Medulla oblongata (tissue), 1 donor: ENCODE results near the gene STX16.

Experiments
- DNase-seq: peaks from one replicate; pipeline ENCODE4 v3.0.0-alpha.2; 2015; ENCODE audit errors: extremely low spot score

Gene STX16

DNA sequence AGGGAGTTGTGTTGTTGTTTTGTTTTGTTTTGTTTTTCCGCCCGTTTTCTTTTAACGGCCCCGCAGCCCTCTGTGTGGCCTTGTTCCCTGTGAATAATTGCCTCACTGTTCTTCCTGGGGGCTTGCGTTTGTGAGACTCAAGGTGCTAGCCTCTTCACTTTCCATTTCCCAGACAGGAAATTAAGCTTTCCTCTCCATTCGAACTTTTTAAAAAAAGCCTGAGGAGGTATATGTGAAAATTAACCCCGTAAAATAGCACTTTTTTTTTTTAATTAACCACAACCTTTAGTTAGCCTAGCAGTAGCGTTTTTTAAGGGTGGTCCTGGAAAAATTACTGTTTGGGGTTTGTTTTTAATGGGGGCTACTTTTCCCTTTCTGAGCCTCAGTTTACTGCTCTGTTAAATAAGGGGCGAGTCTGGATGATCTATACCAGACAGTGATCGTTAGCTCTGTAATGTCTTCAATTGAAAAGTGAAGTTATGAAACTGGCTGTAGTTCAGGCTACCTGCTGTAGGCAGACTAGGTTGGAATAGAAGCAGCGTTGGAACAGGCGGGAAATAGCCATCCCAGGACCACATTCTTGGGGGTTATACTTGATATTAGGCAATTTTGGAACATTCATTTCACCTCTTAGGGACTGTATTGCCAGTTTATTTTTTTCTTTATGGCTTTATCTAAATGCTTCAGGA lies 1.7 kb downstream of the STX16 start:
- no peak for DNase-seq

DNA sequence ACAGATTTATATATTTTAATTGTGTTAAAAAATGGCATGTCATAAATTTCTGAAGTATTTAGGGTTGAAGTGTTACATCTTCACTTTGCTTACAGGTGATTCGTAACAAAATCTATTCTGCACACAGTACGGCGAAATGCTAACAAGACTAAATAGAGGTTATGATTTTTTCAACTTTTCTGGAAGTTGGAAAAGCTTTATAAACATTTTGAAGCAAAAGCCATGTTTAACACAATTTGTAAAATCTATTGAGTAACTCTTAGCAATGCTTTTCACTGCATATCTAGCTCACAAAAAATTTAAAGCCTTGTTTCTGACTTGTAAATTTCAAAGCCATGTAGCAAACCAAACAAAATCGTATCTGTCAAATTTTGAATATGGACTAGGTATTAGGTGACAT lies 3.3 kb downstream of the STX16 start:
- DNase-seq = no peak

DNA sequence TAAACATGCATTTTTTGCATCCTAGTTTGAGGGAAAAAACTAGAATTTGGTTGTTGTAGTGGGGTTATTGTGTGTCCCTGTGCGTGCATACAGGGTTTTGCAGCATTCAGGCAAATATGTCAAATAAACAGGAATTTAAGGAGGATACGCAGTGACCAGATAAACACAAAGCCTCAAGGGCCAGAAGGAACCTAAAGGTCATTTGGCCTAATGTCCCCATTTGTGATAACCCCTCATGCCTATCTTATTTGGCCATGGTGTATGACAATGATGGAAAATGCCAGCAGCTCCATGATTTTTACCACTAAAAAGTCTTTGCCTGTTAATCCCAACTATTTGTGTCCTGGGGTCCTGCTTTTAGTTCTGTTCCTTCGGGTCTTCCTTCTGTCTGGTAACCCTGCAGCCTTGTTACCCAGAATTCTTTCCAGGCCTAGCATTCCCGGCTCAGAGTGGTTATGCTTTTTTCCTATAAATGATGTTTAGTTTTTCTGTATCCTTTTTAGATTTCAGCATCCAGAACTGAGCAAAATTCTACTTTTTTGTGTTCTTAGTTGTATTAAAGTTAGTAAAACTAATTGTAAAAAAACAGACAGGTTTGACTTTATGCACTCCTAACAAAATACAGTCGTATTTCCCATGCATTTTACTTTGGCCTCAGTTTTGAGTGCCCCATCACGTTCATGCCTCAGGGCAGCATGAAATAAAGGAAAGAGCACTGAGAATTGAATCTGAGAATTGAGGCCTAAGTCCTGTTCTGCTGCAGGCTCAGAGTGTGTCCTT lies 4.4 kb downstream of the STX16 start:
- DNase-seq = no peak

- DNase-seq = no peak
These were observed 5.7 kb downstream of the STX16 start for GRCh38 chr20:58656831-58657230.

- DNase-seq = no peak
These were observed 6.2 kb downstream of the STX16 start for GRCh38 chr20:58657262-58657661.

DNA sequence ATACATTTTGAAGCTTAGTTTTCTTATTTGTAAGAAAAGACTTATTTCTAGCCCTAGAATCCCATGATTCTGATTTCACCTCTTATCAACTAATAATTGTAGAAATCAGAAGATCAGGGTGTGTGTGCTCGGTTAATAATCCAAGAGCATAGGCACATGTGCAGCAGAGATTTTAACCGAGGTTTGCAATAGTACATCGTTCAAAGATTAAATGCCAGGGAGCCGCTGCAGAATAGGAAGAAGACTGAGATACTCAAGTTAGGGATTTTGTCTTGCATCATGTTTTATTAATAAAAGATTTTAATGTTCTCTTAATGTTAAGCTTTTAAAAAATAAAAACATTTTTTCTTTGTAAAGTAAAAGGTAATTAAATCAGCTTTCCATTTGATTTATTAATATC lies 6.9 kb downstream of the STX16 start:
- DNase-seq = no peak

GRCh38 chr20:58658760-58659159 lies 7.7 kb downstream of the STX16 start:
- no peak for DNase-seq

DNA sequence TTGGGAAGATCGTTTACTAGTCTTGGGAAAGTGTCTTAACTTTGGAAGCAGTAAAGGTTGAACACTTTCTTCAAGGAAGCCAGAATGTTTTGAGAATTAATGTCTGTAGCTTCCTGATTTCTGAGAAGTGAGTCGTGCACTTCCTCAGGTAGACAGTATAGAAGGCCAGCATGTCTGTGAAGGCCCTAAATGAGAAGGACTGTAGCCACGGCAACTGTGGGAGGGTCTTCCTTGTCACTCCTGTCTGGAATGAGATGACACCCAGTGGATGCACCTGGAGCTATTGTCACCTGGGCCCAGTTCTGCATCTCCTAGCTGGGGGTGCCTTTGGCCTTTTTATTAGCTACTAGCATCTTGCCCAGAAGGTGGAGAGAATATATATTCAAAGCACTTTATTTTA lies 8.8 kb downstream of the STX16 start:
- DNase-seq = no peak

GRCh38 chr20:58660855-58661597 lies 9.9 kb downstream of the STX16 start:
- DNase-seq = no peak

DNA sequence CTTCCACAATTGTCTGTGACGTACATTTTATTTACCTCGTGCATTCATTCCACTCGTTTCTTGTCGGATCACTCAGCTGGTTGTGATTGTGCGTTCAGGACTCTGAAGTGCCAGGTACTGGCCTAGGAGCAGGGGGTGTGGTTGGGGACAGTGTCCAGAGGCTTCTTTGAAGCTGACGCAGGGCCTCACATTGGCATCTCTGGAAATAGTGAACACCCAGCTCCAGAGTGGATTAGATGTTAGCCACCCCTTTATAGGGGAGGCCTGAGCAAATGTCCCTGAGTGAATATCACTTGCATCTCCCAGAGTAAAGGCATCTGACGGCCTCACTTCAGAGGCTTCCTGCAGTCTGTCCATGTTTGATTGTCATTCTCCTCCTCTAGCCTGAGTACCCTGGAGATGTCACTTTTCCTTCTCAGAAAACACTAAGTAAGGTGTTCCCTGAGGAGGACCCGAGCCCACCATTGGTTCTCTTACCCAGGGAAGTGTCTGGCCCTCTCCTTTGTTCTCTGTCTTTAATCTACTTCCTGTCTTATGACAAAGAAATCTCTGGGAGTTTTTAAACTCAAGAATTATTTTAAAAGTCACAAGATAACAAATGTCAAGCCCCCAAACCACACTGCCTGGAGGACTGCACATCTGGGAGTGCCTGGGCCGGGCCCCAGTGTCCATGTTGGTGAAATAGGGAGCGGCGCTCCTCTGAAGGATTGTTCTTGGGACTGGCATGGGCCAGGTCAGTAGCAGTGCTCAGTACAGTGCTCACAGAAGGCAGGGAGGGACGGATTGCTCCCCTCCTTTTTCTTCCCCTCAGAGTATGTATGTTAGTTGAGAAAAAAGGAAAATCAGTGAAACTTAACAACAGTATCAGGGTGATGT lies 10.8 kb downstream of the STX16 start:
- no peak for DNase-seq

DNA sequence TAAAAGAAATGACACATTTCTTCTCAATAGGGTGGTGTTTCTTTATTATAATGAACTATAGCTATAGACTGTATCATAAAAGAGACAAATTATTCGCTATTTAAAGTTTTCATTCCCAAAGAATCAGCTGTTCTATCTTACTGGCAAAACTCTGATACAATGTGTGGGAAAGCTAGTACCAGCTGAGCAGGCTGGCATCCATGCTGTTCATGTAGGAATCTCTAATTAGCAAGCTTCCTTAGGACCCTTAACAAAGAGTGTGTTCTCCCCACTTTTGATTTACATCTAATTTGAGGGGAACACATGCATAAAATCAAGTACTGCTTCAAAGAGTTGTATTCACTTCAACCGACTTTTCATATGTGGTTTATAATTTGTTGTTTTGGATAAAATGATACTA lies 13.2 kb downstream of the STX16 start:
- no peak for DNase-seq

- no peak for DNase-seq
These were observed 13.8 kb downstream of the STX16 start for GRCh38 chr20:58664883-58665282.

GRCh38 chr20:58665606-58666005 lies 14.5 kb downstream of the STX16 start:
- DNase-seq = no peak

DNA sequence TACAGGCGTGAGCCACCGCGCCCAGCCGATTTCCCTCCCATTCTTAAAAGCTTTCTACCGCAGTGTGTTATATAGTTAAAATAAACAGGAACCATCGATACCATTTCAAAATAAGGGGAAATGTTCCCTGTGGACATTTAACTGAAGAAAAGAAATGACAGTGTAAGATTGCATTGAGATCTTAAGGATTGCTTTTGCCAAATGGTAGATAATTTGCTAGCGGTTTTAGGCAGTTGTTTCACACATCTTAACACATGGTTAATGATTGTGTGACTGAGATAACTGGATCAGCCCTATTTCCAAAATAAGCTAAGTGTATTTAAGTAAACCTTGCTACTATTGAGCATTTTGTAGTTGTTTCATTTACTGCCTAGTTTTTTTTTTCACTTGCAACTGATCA lies 15.6 kb downstream of the STX16 start:
- DNase-seq = no peak

- DNase-seq = no peak
These were observed 16.9 kb downstream of the STX16 start for GRCh38 chr20:58667975-58668374.

DNA sequence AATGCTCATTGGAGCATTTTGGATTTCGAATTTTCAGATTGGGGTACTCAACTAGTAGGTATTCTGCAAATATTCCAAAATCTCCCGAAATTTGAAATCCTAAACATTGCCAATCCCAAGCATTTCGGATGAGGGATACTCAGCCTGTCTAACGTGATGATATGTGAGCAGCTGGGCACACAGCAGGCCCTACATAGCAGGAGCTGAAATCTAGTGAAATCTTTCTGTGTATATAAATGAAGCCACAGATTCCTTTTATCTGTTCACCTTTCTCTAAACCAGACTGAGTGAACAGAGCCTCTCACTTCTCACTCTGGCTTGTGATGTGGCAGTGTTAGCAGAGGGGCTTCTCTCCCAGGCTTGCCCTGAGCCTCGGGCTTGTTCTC lies 17.8 kb downstream of the STX16 start:
- DNase-seq = no peak

DNA sequence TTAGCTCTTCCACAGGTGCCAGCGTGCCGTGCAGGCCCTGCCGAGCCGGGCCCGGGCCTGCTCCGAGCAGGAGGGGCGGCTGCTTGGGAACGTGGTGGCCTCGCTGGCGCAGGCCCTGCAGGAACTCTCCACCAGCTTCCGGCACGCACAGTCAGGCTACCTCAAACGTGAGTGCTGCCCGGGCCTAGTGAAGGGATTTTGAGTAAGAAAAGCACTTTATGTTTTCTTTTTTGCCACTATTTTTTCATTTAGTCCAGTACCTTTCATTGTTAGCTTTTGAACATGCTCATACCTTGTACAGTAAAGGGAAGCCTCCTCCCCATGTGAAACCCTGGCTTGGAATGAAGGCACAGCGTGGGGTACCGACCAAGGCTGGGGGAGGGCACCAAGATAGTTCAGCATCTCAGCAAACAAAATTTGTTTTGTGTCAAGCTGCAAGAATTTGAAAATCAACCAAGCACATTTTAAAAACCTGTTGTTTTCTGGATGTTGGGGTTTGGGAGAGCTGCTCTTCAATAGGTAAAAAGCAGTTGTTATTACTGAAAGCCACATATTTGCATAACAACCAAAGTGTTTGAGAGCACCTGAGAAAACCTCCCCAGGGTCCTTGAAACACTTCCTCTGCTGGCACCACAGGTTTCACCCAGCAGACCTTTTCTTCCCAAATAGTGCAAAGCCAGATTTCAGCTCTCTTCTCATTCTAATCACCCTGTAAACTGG lies 18.4 kb downstream of the STX16 start:
- DNase-seq = no peak

DNA sequence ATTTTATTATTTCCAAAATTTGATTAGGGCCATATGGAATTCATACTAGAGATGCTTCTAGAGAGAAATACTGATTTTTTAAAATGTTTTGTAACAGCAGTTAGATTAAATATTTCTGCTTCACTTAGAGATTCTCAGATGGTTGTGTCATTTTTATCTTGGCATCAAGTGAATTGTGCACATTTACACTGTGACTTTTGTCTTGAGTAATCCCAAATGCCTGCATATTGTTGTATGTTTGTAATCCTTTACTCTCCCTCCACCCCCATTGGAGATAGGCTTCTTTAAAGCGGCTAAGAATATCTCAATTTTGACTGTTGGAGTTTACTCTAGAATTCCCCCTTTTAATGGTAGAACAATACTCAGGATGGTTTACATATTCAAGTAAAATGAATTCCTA lies 19.0 kb downstream of the STX16 start:
- no peak for DNase-seq

GRCh38 chr20:58670659-58671058 lies 19.6 kb downstream of the STX16 start:
- no peak for DNase-seq

DNA sequence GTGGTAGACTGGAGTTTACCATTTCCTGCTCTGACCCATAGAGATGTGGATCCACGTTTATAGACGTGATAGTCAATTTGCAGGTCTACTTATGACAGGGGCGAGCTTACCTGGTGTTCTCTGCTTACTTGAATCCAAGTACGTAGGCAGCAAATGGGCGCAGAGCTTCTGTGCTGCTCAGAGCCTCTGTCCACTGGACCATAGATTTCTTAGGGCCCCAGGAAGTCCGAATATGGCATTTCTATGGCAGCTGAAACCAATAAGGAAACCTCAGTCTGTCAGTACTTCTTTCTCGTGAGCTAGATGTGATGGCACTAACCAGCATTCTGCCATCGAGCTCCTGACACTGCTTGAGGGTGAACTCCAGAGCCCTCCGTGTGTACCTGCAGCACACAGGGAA lies 22.0 kb downstream of the STX16 start:
- no peak for DNase-seq

DNA sequence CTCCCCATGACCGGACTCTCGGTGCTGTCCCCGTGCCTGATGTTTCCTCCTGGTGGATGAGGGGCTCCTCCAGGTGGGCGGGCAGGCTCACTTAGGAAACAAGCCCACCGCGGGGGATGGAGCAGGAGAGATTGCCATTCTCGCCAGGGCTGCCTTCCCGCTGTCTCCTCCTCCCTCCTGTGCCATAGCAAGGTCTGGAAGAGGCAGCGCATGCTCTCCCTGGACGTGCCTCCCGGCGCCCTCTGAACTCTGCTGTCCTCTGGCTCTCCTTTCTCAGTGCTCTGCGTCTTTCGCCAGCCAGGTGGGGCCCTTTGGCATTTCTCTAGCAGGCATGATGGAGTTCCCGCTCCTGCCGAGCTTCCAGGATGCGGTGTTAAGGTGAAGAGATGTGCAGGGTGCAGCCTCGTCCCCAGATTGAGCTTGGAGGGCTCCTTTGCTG lies 24.1 kb downstream of the STX16 start:
- no peak for DNase-seq
